ENCODE results near the gene RABL6.
"Not testable (repeated sequence)": the region's sequence is repeated elsewhere in the genome, so short reads cannot be mapped to it uniquely, and the experiment has no call there.

RABL6 gene

DNA sequence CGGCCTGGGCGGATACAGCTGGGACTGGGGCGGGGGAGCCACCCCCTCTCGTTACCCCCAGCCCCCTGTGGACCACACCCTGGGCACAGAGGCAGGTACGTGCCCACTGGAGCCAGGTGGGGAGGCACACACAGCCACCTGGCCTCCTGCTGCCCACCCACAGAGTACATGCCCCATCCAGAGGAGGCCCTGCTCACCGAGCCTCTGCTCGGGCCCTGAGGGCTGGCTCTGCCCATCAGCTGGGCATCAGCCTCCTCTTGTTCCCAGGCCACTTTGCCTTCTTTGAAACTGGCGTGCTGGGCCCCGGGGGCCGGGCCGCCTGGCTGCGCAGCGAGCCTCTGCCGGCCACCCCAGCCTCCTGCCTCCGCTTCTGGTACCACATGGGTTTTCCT lies 50.7 kb downstream of the RABL6 start:
- Histone ChIP-seq H3K9me3 (no peaks in the 10 kb centered on the region), H3K4me3 (no peak overlapping the region), H3K36me3 (replicated peaks) (peaks cover 30% of the 10 kb centered on the region), H3K27me3 (ENCODE audit: low read depth) (no peaks in the 10 kb centered on the region), H3K4me1 (no peaks in the 10 kb centered on the region)
- in situ Hi-C loops (cut with MboI; ENCODE audit: low sequenced_read_pairs): no loop called here
- no peak for DNase-seq (ENCODE audit: low spot score in 2 of 2)

GRCh38 chr9:136858844-136859757 lies 51.4 kb downstream of the RABL6 start:
- Histone ChIP-seq H3K4me3 (no peak overlapping the region), H3K27me3 (ENCODE audit: low read depth) (no peaks in the 10 kb centered on the region), H3K36me3 (replicated peaks) (peaks cover 36% of the 10 kb centered on the region), H3K4me1 (no peaks in the 10 kb centered on the region), H3K9me3 (no peaks in the 10 kb centered on the region)
- in situ Hi-C loops (cut with MboI; ENCODE audit: low sequenced_read_pairs): no loop called here
- no peak for DNase-seq (ENCODE audit: low spot score in 2 of 2)

DNA sequence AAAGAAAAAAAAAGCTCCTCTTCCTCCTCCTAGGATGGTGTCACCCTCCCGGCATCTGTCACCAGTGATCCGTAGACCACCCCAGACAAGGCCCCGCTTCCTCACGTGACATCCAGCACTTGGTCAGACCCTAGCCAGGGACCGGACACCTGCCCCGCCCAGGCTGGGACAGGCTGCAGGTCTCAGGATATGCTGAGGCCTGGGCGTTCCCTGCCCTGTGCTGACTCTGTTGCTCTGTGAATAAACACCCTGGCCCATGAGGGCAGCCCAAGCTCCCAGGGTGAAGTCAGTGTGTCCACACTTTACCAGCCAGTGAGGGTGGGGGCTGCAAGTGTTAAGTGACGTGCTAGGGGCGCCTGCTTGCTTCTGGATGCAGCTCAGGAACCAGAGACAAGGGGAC lies 52.8 kb downstream of the RABL6 start:
- Histone ChIP-seq H3K4me3 (no peak overlapping the region), H3K36me3 (replicated peaks) (peaks cover 45% of the 10 kb centered on the region), H3K27me3 (ENCODE audit: low read depth) (no peaks in the 10 kb centered on the region), H3K9me3 (no peaks in the 10 kb centered on the region), H3K4me1 (peaks cover 6% of the 10 kb centered on the region)
- in situ Hi-C loops (cut with MboI; ENCODE audit: low sequenced_read_pairs): no loop called here
- DNase-seq (ENCODE audit: low spot score in 2 of 2): no peak

DNA sequence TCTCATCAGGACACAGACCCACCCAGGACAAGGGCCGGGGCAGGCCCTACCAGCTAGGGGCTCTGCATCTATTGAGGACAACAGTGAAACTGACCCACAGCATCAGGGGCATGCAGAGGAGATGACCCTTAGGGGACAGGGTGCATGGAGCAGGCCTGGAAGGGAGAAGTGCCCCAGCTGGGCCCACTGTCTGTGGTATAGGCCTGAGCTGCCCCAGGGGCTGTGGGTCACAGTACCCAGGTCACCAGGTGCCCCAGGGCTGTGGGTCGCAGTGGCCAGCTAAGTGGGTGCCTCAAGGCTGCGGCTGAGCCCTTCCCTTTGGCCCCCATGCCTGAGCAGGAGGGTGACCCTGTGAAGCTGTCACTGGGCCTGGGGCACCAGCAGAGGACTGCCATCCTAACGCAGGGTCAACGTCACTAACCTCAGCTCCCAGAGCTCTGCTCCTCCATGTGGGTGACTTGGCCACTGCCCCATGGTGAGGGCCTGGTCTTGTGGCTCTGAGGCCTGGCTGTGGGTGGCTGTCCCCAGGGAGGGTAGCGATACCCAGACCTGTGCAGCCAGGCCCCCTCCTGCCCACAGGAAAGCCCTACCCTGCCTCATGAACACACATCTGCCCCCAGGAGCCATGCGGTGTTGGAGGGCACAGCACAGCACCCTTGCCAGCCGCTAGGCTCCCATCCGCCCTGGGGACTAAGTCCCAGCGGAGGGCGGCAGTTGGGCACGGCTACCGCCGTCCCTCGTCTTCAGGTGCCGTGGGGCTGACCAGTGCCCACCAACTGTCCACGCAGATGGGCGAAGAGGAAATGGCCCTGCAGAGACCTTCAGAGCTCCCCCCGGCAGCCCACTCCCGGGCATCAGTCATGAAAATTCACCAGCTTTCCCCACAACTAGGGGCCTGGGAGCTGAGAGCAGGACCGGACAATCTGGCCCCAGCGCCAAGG lies 53.5 kb downstream of the RABL6 start:
- no peaks in the 10 kb centered on the region for H3K27me3 ChIP-seq (ENCODE audit: low read depth)
- peaks cover 6% of the 10 kb centered on the region for H3K4me1 ChIP-seq
- peaks cover 45% of the 10 kb centered on the region for H3K36me3 ChIP-seq (replicated peaks)
- no peaks in the 10 kb centered on the region for H3K9me3 ChIP-seq
- in situ Hi-C loops (cut with MboI; ENCODE audit: low sequenced_read_pairs): no loop called here
- H3K4me3 ChIP-seq: no peak overlapping the region
- DNase-seq (ENCODE audit: low spot score in 2 of 2): no peak

GRCh38 chr9:136861874-136862457 lies 54.2 kb downstream of the RABL6 start:
- in situ Hi-C loops (cut with MboI; ENCODE audit: low sequenced_read_pairs): no loop called here
- H3K4me3 ChIP-seq: no peak overlapping the region
- peaks cover 45% of the 10 kb centered on the region for H3K36me3 ChIP-seq (replicated peaks)
- H3K9me3 ChIP-seq: peaks cover 3% of the 10 kb centered on the region
- H3K4me1 ChIP-seq: peaks cover 6% of the 10 kb centered on the region
- no peak for DNase-seq (ENCODE audit: low spot score in 2 of 2)
- H3K27me3 ChIP-seq (ENCODE audit: low read depth): no peaks in the 10 kb centered on the region

GRCh38 chr9:136862849-136863622 lies 55.3 kb downstream of the RABL6 start:
- Histone ChIP-seq H3K27me3 (ENCODE audit: low read depth) (no peaks in the 10 kb centered on the region), H3K9me3 (peaks cover 5% of the 10 kb centered on the region), H3K4me1 (peaks cover 6% of the 10 kb centered on the region), H3K36me3 (replicated peaks) (peaks cover 45% of the 10 kb centered on the region), H3K4me3 (no peak overlapping the region)
- DNase-seq (ENCODE audit: low spot score in 2 of 2): no peak
- in situ Hi-C loops (cut with MboI; ENCODE audit: low sequenced_read_pairs): no loop called here

- in situ Hi-C loops (cut with MboI; ENCODE audit: low sequenced_read_pairs): no loop called here
- DNase-seq (ENCODE audit: low spot score in 2 of 2): no peak
- H3K36me3 ChIP-seq (replicated peaks): peaks cover 45% of the 10 kb centered on the region
Observed at GRCh38 chr9:136863623-136864273, 56.0 kb downstream of the RABL6 start.

DNA sequence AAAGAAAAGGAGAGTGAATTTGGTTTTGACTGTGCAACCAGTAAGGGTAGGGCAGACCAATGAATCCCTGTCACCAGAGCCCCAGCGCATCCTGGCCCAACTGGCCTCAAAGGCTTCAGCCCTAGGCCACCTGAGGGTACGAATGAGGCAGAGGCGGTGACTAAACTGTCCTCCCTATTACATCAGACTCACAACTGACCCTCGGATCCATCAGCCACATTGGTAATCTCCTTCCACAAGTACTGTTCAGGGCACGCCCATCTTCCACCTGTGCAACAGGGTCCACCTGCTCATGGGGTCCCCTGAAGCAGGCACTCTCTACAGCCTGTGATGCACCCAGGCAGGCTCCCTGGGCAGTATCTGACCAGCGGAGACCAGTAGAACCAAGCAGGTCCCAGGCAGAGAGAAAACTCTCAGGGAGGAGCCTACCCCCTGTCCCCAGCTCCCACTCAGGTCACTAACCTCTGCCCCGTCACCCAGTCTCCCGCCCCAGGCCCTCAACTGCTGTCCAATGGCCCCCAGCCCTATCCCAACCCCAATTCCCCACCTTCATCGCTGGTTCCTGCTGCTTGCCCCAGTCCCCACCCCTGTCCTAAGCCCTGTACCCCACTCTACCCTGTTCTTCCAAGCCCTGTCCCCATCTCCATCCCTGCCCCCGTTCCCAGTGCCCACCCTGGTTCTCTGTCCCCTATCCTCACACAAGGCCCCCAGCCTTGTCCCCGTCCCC lies 57.5 kb downstream of the RABL6 start:
- no peaks in the 10 kb centered on the region for H3K27me3 ChIP-seq (ENCODE audit: low read depth)
- no peak for DNase-seq (ENCODE audit: low spot score in 2 of 2)
- peaks cover 6% of the 10 kb centered on the region for H3K4me1 ChIP-seq
- peaks cover 7% of the 10 kb centered on the region for H3K9me3 ChIP-seq
- peak overlapping the region; percentile 71 for H3K4me3 ChIP-seq
- peaks cover 45% of the 10 kb centered on the region for H3K36me3 ChIP-seq (replicated peaks)
- in situ Hi-C loops (cut with MboI; ENCODE audit: low sequenced_read_pairs): no loop called here

More at GRCh38 chr9:136863623-136864273, 56.0 kb downstream of the RABL6 start:
- no peaks in the 10 kb centered on the region for H3K27me3 ChIP-seq (ENCODE audit: low read depth)
- H3K4me3 ChIP-seq: no peak overlapping the region
- H3K9me3 ChIP-seq: peaks cover 5% of the 10 kb centered on the region
- H3K4me1 ChIP-seq: peaks cover 6% of the 10 kb centered on the region

- in situ Hi-C loops (cut with MboI; ENCODE audit: low sequenced_read_pairs): no loop called here
- Histone ChIP-seq H3K4me3 (peak overlapping the region; percentile 71), H3K27me3 (ENCODE audit: low read depth) (no peaks in the 10 kb centered on the region), H3K9me3 (peaks cover 7% of the 10 kb centered on the region), H3K4me1 (peaks cover 6% of the 10 kb centered on the region), H3K36me3 (replicated peaks) (peaks cover 42% of the 10 kb centered on the region)
- peak in 1 of 2 experiments; percentile 46 for DNase-seq (ENCODE audit: low spot score in 2 of 2)
Observed at GRCh38 chr9:136865768-136866103, 58.0 kb downstream of the RABL6 start.

GRCh38 chr9:136866898-136867421 lies 59.2 kb downstream of the RABL6 start:
- DNase-seq (ENCODE audit: low spot score in 2 of 2); H3K27me3 ChIP-seq (ENCODE audit: low read depth); H3K4me1 ChIP-seq; in situ Hi-C loops (cut with MboI; ENCODE audit: low sequenced_read_pairs): not testable (repeated sequence)
- Histone ChIP-seq H3K9me3 (peaks cover 11% of the 10 kb centered on the region), H3K4me3 (peak overlapping the region; percentile 25), H3K36me3 (replicated peaks) (peaks cover 30% of the 10 kb centered on the region)

DNA sequence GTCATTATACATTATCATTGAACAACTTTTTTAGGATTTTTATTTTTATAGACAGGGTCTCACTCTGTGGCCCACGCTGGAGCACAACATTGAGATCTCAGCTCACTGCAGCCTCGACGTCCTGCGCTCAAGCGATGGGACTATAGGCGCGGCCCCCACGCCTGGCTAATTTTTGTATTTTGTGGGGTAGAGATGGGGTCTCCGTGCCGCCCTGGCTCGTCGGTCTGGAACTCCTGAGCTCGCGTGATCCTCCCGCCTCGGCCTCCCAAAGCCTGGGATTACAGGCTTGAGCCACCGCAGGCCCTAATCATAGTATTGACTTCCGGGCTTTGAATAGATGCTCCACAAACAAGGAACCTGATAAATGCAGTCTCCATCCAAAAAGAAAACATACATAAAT lies 59.7 kb downstream of the RABL6 start:
- Histone ChIP-seq H3K27me3 (ENCODE audit: low read depth) (no peaks in the 10 kb centered on the region), H3K36me3 (replicated peaks) (peaks cover 24% of the 10 kb centered on the region), H3K4me3 (no peak overlapping the region), H3K9me3 (peaks cover 13% of the 10 kb centered on the region), H3K4me1 (peaks cover 6% of the 10 kb centered on the region)
- no peak for DNase-seq (ENCODE audit: low spot score in 2 of 2)
- in situ Hi-C loops (cut with MboI; ENCODE audit: low sequenced_read_pairs): no loop called here

- H3K9me3 ChIP-seq: peaks cover 16% of the 10 kb centered on the region
- no peak for DNase-seq (ENCODE audit: low spot score in 2 of 2)
- H3K27me3 ChIP-seq (ENCODE audit: low read depth): no peaks in the 10 kb centered on the region
- H3K4me3 ChIP-seq: no peak overlapping the region
- in situ Hi-C loops (cut with MboI; ENCODE audit: low sequenced_read_pairs): no loop called here
- peaks cover 6% of the 10 kb centered on the region for H3K4me1 ChIP-seq
- peaks cover 20% of the 10 kb centered on the region for H3K36me3 ChIP-seq (replicated peaks)
Observed at GRCh38 chr9:136867917-136868316, 60.2 kb downstream of the RABL6 start.
